ENCODE results near the gene MIEF1. TPM values are rescaled to one million over a fixed set of nuclear protein-coding genes. Genes with fewer than 3 reads are reported as not detected.

Gene MIEF1
- total RNA-seq, 1 experiment from 2014 or later, result 29.9 TPM

GRCh38 chr22:39469681-39470450, 32.2 kb upstream of the MIEF1 start:
- H3K27ac ChIP-seq (ENCODE audit: low read length), result no peak overlapping the region
- H3K4me3 ChIP-seq (ENCODE audit: low read depth in 2 of 2, low read length in 2 of 2), result no peak overlapping the region
- BruUV-seq (replicated peaks), result no TSS peak
- intact Hi-C loops (cut with micrococcal nuclease; ENCODE audit: unreplicated experiment) (no loop called here), in situ Hi-C loops (cut with HindIII; ENCODE audit: low pct_unique_long_range_greater_than_20kb, low sequenced_read_pairs) (no loop called here)
- no peaks in the 10 kb centered on the region for H3K9me3 ChIP-seq (ENCODE audit: control insufficient read depth, insufficient read depth, low read depth, low read length)
- no peak for DNase-seq (ENCODE audit: low read depth, low spot score)
- H3K36me3 ChIP-seq (ENCODE audit: control insufficient read depth, insufficient read depth, low read length), result no peaks in the 10 kb centered on the region
- TF ChIP-seq TCF7L2 (IDR thresholded peaks at IDR 0.05; ENCODE audit: low read depth, low read length), result no peak
- TF ChIP-seq REST (IDR thresholded peaks at IDR 0.05; ENCODE audit: insufficient read depth in 1 of 2, low read depth in 2 of 2, low read length in 1 of 2), result no peak
- TF ChIP-seq CTCF (IDR thresholded peaks at IDR 0.05), result no peak
- no peak for TF ChIP-seq SIN3A (IDR thresholded peaks at IDR 0.05; ENCODE audit: borderline replicate concordance, insufficient read depth, low read depth, low read length)
- TF ChIP-seq POLR2AphosphoS5 (IDR thresholded peaks at IDR 0.05; ENCODE audit: low read depth, low read length), result no peak
- ChIA-PET POLR2A (no interaction called here), CTCF (no interaction called here)
- ATAC-seq, result peak; percentile 14; the same call in 1 of the 2 replicates
- peaks cover 8% of the 10 kb centered on the region; the same call in 1 of the 2 replicates for H3K4me1 ChIP-seq (ENCODE audit: control insufficient read depth, insufficient read depth, low read length)
- H3K27me3 ChIP-seq (ENCODE audit: control insufficient read depth, insufficient read depth, low read length), result no peaks in the 10 kb centered on the region

GRCh38 chr22:39470451-39471291, 31.4 kb upstream of the MIEF1 start:
- Histone ChIP-seq H3K27me3 (ENCODE audit: control insufficient read depth, insufficient read depth, low read length) (no peaks in the 10 kb centered on the region), H3K27ac (ENCODE audit: low read length) (no peak overlapping the region), H3K4me1 (ENCODE audit: control insufficient read depth, insufficient read depth, low read length) (peaks cover 8% of the 10 kb centered on the region; the same call in 1 of the 2 replicates), H3K4me3 (ENCODE audit: low read depth in 2 of 2, low read length in 2 of 2) (no peak overlapping the region), H3K36me3 (ENCODE audit: control insufficient read depth, insufficient read depth, low read length) (no peaks in the 10 kb centered on the region), H3K9me3 (ENCODE audit: control insufficient read depth, insufficient read depth, low read depth, low read length) (no peaks in the 10 kb centered on the region)
- TF ChIP-seq TCF7L2 (IDR thresholded peaks at IDR 0.05; ENCODE audit: low read depth, low read length) (no peak), CTCF (IDR thresholded peaks at IDR 0.05) (no peak), SIN3A (IDR thresholded peaks at IDR 0.05; ENCODE audit: borderline replicate concordance, insufficient read depth, low read depth, low read length) (no peak), REST (IDR thresholded peaks at IDR 0.05; ENCODE audit: insufficient read depth in 1 of 2, low read depth in 2 of 2, low read length in 1 of 2) (no peak), POLR2AphosphoS5 (IDR thresholded peaks at IDR 0.05; ENCODE audit: low read depth, low read length) (no peak)
- ChIA-PET CTCF (no interaction called here), POLR2A (no interaction called here)
- DNase-seq (ENCODE audit: low read depth, low spot score) (no peak), ATAC-seq (peak; percentile 23; the same call in 1 of the 2 replicates)
- intact Hi-C loops (cut with micrococcal nuclease; ENCODE audit: unreplicated experiment), result no loop called here
- in situ Hi-C loops (cut with HindIII; ENCODE audit: low pct_unique_long_range_greater_than_20kb, low sequenced_read_pairs), result no loop called here
- no TSS peak for BruUV-seq (replicated peaks)

Data from Panc1 (cell line).